ENCODE results near the gene TRIM67. TPM values are rescaled to one million over a fixed set of nuclear protein-coding genes. Genes with fewer than 3 reads are reported as not detected.

TRIM67 gene
- polyA plus RNA-seq, 1 donor from 2014 or later = 8.0 TPM

DNA sequence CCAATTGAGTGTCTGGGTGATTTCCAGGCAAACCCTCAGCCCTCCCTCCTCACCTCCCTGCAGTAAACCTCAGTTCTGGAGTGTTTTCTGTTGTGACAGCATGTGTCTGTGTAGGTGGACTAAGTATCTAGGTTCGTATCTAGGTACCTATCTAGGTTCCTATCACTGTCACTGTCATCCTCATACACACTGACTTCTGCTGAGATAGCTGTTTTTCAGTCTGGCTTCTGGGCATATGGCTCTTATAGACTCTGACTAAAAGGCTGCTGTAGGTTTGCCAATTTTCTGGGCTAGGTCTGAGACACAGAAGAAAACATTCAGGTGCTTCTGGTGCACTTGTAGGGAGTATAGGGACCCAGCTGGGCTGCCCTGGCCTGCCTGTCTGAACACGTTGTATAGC lies 8.1 kb upstream of the TRIM67 start:
- H2AFZ ChIP-seq (ENCODE audit: low read depth, low read length) = no peak overlapping the region
- no peaks in the 10 kb centered on the region for H3K9me3 ChIP-seq (ENCODE audit: low read length)
- no peaks in the 10 kb centered on the region for H3K36me3 ChIP-seq (ENCODE audit: insufficient read depth, low read length)
- H3K27me3 ChIP-seq (ENCODE audit: insufficient read depth, low read depth, low read length) = no peaks in the 10 kb centered on the region
- no peak overlapping the region for H3K9ac ChIP-seq (ENCODE audit: low read length)
- H3K9me2 ChIP-seq (ENCODE audit: insufficient read depth, low read length) = no peaks in the 10 kb centered on the region
- H3K4me3 ChIP-seq (ENCODE audit: low read length) = no peak overlapping the region
- H3K27ac ChIP-seq (ENCODE audit: low read length) = no peak overlapping the region
- H3F3A ChIP-seq (ENCODE audit: insufficient read depth, low read length, poor library complexity, severe bottlenecking) = no peaks in the 10 kb centered on the region
- no peaks in the 10 kb centered on the region for H3K79me2 ChIP-seq (replicated peaks; ENCODE audit: insufficient read depth, low read length)
- no peak overlapping the region for H3K4me2 ChIP-seq (ENCODE audit: low read length)
- H4K20me1 ChIP-seq (ENCODE audit: insufficient read depth) = no peaks in the 10 kb centered on the region
- TF ChIP-seq EZH2 (IDR thresholded peaks at IDR 0.05; ENCODE audit: borderline replicate concordance, insufficient read depth, low read length, poor library complexity, severe bottlenecking) (no peak), RAD21 (conservative IDR thresholded peaks at IDR 0.05) (no peak), MXI1 (conservative IDR thresholded peaks at IDR 0.05; ENCODE audit: poor library complexity, severe bottlenecking) (no peak)
- TF ChIP-seq, protein P1, sequence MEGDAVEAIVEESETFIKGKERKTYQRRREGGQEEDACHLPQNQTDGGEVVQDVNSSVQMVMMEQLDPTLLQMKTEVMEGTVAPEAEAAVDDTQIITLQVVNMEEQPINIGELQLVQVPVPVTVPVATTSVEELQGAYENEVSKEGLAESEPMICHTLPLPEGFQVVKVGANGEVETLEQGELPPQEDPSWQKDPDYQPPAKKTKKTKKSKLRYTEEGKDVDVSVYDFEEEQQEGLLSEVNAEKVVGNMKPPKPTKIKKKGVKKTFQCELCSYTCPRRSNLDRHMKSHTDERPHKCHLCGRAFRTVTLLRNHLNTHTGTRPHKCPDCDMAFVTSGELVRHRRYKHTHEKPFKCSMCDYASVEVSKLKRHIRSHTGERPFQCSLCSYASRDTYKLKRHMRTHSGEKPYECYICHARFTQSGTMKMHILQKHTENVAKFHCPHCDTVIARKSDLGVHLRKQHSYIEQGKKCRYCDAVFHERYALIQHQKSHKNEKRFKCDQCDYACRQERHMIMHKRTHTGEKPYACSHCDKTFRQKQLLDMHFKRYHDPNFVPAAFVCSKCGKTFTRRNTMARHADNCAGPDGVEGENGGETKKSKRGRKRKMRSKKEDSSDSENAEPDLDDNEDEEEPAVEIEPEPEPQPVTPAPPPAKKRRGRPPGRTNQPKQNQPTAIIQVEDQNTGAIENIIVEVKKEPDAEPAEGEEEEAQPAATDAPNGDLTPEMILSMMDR (IDR thresholded peaks at IDR 0.05; ENCODE audit: poor library complexity, severe bottlenecking) = no peak

DNA sequence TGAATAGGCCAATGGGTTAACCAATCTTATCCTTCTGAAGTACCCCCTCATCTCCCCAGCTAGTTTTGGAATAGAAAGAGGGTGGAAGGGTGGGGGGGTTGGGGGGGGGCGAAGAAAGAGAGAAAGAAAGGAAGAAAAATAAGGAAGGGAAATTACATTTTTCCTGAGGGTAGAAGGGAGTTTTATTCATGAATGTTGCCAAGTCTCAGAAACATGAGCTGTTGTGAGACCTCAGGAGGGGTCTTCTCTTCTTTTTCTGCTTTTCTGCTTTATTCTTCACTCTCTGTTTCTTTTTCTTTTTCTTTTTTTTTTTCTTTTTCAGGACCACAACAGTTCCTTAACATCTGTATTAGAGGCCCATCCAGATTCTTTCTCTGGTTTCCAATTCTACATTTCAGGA lies 6.0 kb upstream of the TRIM67 start:
- Histone ChIP-seq H3K27me3 (ENCODE audit: insufficient read depth, low read depth, low read length) (peaks cover 5% of the 10 kb centered on the region), H3K9me2 (ENCODE audit: insufficient read depth, low read length) (no peaks in the 10 kb centered on the region), H3K4me2 (ENCODE audit: low read length) (no peak overlapping the region), H3K4me3 (ENCODE audit: low read length) (no peak overlapping the region), H2AFZ (ENCODE audit: low read depth, low read length) (no peak overlapping the region), H3K27ac (ENCODE audit: low read length) (no peak overlapping the region), H3K9me3 (ENCODE audit: low read length) (no peaks in the 10 kb centered on the region), H3K9ac (ENCODE audit: low read length) (no peak overlapping the region), H3F3A (ENCODE audit: insufficient read depth, low read length, poor library complexity, severe bottlenecking) (no peaks in the 10 kb centered on the region), H4K20me1 (ENCODE audit: insufficient read depth) (no peaks in the 10 kb centered on the region), H3K36me3 (ENCODE audit: insufficient read depth, low read length) (no peaks in the 10 kb centered on the region), H3K79me2 (replicated peaks; ENCODE audit: insufficient read depth, low read length) (no peaks in the 10 kb centered on the region)
- TF ChIP-seq EP300 (conservative IDR thresholded peaks at IDR 0.05; ENCODE audit: poor library complexity, severe bottlenecking) = no peak
- TF ChIP-seq EZH2 (IDR thresholded peaks at IDR 0.05; ENCODE audit: borderline replicate concordance, insufficient read depth, low read length, poor library complexity, severe bottlenecking) = no peak
- no peak for TF ChIP-seq RAD21 (conservative IDR thresholded peaks at IDR 0.05)
- no peak for TF ChIP-seq TAF1 (IDR thresholded peaks at IDR 0.05; ENCODE audit: low read depth)
- no peak for TF ChIP-seq SMC3 (conservative IDR thresholded peaks at IDR 0.05; ENCODE audit: poor library complexity)
- TF ChIP-seq, protein P1 (IDR thresholded peaks at IDR 0.05; ENCODE audit: poor library complexity, severe bottlenecking) = no peak
- no peak for TF ChIP-seq MXI1 (conservative IDR thresholded peaks at IDR 0.05; ENCODE audit: poor library complexity, severe bottlenecking)
- TF ChIP-seq, protein P2, sequence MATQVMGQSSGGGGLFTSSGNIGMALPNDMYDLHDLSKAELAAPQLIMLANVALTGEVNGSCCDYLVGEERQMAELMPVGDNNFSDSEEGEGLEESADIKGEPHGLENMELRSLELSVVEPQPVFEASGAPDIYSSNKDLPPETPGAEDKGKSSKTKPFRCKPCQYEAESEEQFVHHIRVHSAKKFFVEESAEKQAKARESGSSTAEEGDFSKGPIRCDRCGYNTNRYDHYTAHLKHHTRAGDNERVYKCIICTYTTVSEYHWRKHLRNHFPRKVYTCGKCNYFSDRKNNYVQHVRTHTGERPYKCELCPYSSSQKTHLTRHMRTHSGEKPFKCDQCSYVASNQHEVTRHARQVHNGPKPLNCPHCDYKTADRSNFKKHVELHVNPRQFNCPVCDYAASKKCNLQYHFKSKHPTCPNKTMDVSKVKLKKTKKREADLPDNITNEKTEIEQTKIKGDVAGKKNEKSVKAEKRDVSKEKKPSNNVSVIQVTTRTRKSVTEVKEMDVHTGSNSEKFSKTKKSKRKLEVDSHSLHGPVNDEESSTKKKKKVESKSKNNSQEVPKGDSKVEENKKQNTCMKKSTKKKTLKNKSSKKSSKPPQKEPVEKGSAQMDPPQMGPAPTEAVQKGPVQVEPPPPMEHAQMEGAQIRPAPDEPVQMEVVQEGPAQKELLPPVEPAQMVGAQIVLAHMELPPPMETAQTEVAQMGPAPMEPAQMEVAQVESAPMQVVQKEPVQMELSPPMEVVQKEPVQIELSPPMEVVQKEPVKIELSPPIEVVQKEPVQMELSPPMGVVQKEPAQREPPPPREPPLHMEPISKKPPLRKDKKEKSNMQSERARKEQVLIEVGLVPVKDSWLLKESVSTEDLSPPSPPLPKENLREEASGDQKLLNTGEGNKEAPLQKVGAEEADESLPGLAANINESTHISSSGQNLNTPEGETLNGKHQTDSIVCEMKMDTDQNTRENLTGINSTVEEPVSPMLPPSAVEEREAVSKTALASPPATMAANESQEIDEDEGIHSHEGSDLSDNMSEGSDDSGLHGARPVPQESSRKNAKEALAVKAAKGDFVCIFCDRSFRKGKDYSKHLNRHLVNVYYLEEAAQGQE (IDR thresholded peaks at IDR 0.05; ENCODE audit: borderline replicate concordance) = no peak
- no peak for TF ChIP-seq POLR2AphosphoS5 (IDR thresholded peaks at IDR 0.05)

All from neural cell (in vitro differentiated cells).